Muscle layer of colon (tissue), 2 donors: Measurements from ENCODE around the gene CCL13.
"Not testable (repeated sequence)": the region's sequence is repeated elsewhere in the genome, so short reads cannot be mapped to it uniquely, and the experiment has no call there.

Source experiments
- H3K27ac ChIP-seq: one replicate; pipeline ENCODE4 v1.7.0; 2013; ENCODE audit warnings: low read depth, mild to moderate bottlenecking, low read length, moderate library complexity
- H3K27me3 ChIP-seq, 2 donors: one replicate each; pipeline ENCODE4 v1.7.0; 2013; ENCODE audit warnings: low read length in 2 of 2, mild to moderate bottlenecking in 2 of 2; ENCODE audit not compliant: insufficient read depth in 2 of 2, control insufficient read depth in 1 of 2
- H3K36me3 ChIP-seq: one replicate; pipeline ENCODE4 v1.7.0; 2013; ENCODE audit warnings: mild to moderate bottlenecking, low read length; ENCODE audit not compliant: insufficient read depth
- H3K4me1 ChIP-seq: one replicate; pipeline ENCODE4 v1.7.0; 2013; ENCODE audit warnings: mild to moderate bottlenecking, low read length; ENCODE audit not compliant: insufficient read depth
- H3K4me3 ChIP-seq, 2 donors: one replicate each; pipeline ENCODE4 v1.7.0; 2013; ENCODE audit warnings: low read length in 2 of 2, low read depth in 1 of 2, mild to moderate bottlenecking in 1 of 2, moderate library complexity in 1 of 2
- H3K9ac ChIP-seq: one replicate; pipeline ENCODE4 v1.7.0; 2013; ENCODE audit warnings: low read length
- H3K9me3 ChIP-seq: one replicate; pipeline ENCODE4 v1.7.0; 2013; ENCODE audit warnings: mild to moderate bottlenecking, low read length
- donor health status: abdominal sarcoma.
- donor health status: Adenocarcinoma of cecum.

Gene CCL13

GRCh38 chr17:34356194-34356593 lies at the start of gene CCL13:
Gene CCL13 (plus strand): TSS chr17:34356480. CDS start chr17:34356527, 47 bp downstream.
- H3K27me3 ChIP-seq = no peaks in the 10 kb centered on the region
- H3K36me3 ChIP-seq = no peaks in the 10 kb centered on the region
- no peak within 1 kb of the TSS for H3K4me3 ChIP-seq
- H3K9me3 ChIP-seq = no peaks in the 10 kb centered on the region
- H3K4me1 ChIP-seq = no peaks in the 10 kb centered on the region
- no peak within 1 kb of the TSS for H3K9ac ChIP-seq
- H3K27ac ChIP-seq = no peak within 1 kb of the TSS

DNA sequence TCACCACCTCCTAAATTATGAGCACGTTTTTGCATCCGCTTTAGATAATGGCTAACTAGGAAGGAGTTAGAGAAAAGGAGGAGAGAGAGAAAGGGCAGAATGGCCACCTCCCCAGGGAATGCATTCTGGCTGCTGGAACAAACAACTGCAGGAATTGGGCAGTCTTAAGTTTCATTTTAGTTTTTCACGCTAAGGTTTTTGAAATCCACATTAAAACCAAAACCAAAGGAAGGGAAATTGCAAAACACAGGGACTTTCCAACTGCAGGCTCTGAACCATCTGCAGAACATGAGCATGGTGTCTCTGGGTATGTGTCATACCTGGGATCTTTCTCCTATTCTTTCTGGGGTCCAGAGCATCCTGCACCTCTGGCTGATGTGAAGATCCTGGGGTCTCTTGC lies 49.2 kb upstream of the CCL13 start:
- H3K27ac ChIP-seq = no peak overlapping the region
- H3K4me1 ChIP-seq = no peaks in the 10 kb centered on the region
- no peak overlapping the region for H3K9ac ChIP-seq
- no peak overlapping the region for H3K4me3 ChIP-seq
- H3K36me3 ChIP-seq = no peaks in the 10 kb centered on the region
- H3K27me3 ChIP-seq = no peaks in the 10 kb centered on the region
- H3K9me3 ChIP-seq = no peaks in the 10 kb centered on the region

GRCh38 chr17:34308371-34308770 lies 47.9 kb upstream of the CCL13 start:
- H3K27me3 ChIP-seq = no peaks in the 10 kb centered on the region
- peaks cover 7% of the 10 kb centered on the region for H3K4me1 ChIP-seq
- H3K9ac ChIP-seq = no peak overlapping the region
- no peak overlapping the region for H3K27ac ChIP-seq
- no peaks in the 10 kb centered on the region for H3K36me3 ChIP-seq
- no peak overlapping the region for H3K4me3 ChIP-seq
- H3K9me3 ChIP-seq = no peaks in the 10 kb centered on the region

DNA sequence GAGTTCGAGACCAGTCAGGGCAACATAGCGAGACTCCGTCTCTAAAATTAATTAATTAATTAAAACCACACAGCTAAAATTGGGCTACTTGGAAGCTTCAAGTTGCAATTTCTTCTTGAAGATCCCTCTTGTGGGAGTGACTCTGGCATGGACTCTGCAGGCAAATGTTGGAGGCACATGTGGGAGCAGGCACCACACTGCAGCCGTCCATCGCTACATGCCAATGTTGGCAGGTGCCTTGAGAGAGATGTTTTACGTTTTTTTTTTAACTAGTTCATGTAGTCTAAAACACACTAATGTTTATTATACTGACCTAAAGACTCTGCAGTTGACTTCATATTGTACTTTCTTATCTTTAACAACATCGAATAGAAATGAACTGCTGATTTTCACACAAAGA lies 45.0 kb upstream of the CCL13 start:
- Histone ChIP-seq H3K27ac (no peak overlapping the region), H3K4me1 (peaks cover 7% of the 10 kb centered on the region)

GRCh38 chr17:34312080-34312479 lies 44.2 kb upstream of the CCL13 start:
- no peaks in the 10 kb centered on the region for H3K9me3 ChIP-seq
- H3K4me1 ChIP-seq = peaks cover 7% of the 10 kb centered on the region
- no peaks in the 10 kb centered on the region for H3K36me3 ChIP-seq
- H3K27me3 ChIP-seq = no peaks in the 10 kb centered on the region
- H3K9ac ChIP-seq = no peak overlapping the region
- no peak overlapping the region for H3K4me3 ChIP-seq
- no peak overlapping the region for H3K27ac ChIP-seq

More for the DNA sequence above, 45.0 kb upstream of the CCL13 start:
- Histone ChIP-seq H3K9ac (no peak overlapping the region), H3K4me3 (no peak overlapping the region), H3K9me3 (no peaks in the 10 kb centered on the region), H3K27me3 (no peaks in the 10 kb centered on the region), H3K36me3 (no peaks in the 10 kb centered on the region)

DNA sequence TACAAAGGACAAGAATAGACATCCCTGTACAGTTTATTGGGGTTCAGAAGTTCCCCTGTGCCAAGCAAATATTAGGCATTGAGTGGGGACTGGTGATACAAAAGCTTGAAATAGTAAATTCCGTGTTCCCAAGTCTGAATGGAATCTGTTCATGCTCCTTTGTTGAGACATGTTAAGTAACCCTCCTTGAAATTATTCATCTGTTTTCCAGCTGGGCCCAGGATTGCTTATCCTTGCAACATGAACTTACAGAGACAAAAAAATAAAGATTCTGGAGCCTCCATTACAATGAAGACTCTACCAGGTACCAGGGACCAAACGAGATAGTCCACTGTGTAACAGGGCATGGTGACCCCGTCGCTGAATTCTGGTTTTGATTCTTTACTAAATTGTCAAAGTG lies 43.1 kb upstream of the CCL13 start:
- peaks cover 7% of the 10 kb centered on the region for H3K4me1 ChIP-seq
- no peaks in the 10 kb centered on the region for H3K36me3 ChIP-seq
- H3K4me3 ChIP-seq = no peak overlapping the region
- no peak overlapping the region for H3K9ac ChIP-seq
- H3K27me3 ChIP-seq = no peaks in the 10 kb centered on the region
- no peak overlapping the region for H3K27ac ChIP-seq
- no peaks in the 10 kb centered on the region for H3K9me3 ChIP-seq

- no peaks in the 10 kb centered on the region for H3K9me3 ChIP-seq
- peaks cover 7% of the 10 kb centered on the region for H3K4me1 ChIP-seq
- H3K27ac ChIP-seq = no peak overlapping the region
- no peaks in the 10 kb centered on the region for H3K36me3 ChIP-seq
- no peak overlapping the region for H3K9ac ChIP-seq
- H3K27me3 ChIP-seq = no peaks in the 10 kb centered on the region
- H3K4me3 ChIP-seq = no peak overlapping the region
Observed at GRCh38 chr17:34314279-34314678, 42.0 kb upstream of the CCL13 start.

DNA sequence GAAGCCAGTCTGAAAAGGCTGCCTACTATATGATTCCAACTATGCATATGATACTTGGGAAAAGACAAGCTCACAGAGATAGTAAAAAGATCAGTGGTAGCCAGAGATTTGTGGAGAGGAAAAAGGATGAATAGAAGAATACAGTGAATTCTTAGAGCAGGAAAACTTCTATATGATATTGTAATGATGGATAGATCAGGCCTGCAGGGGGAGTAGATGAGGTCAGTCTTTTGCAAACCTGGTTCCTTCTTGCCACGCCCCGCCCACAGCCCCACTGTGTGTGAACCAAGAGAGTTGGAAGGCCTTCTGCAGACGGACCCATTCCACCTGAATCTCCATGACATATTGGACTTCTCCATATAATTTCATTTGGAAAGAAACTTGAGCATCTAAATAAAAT lies 37.8 kb upstream of the CCL13 start:
- Histone ChIP-seq H3K27ac (no peak overlapping the region), H3K4me3 (no peak overlapping the region), H3K9me3 (no peaks in the 10 kb centered on the region), H3K27me3 (no peaks in the 10 kb centered on the region), H3K9ac (no peak overlapping the region), H3K4me1 (no peaks in the 10 kb centered on the region), H3K36me3 (no peaks in the 10 kb centered on the region)

DNA sequence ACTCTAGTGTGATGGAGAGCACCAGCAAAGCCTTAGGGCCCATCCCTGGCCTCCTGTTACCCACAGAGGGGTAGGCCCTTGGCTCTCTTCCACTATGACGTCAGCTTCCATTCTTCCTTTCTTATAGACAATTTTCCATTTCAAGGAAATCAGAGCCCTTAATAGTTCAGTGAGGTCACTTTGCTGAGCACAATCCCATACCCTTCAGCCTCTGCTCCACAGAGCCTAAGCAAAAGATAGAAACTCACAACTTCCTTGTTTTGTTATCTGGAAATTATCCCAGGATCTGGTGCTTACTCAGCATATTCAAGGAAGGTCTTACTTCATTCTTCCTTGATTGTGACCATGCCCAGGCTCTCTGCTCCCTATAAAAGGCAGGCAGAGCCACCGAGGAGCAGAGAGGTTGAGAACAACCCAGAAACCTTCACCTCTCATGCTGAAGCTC lies 37.2 kb upstream of the CCL13 start, which contains the start of gene CCL8:
Gene CCL8 (plus strand): TSS at position 397 of the 445 bp plus-strand sequence. CDS start 67 bp downstream, outside the sequence.
- no peak within 1 kb of the TSS for H3K27ac ChIP-seq
- no peak within 1 kb of the TSS for H3K4me3 ChIP-seq
- no peak within 1 kb of the TSS for H3K9ac ChIP-seq
- no peaks in the 10 kb centered on the region for H3K9me3 ChIP-seq
- no peaks in the 10 kb centered on the region for H3K4me1 ChIP-seq
- no peaks in the 10 kb centered on the region for H3K27me3 ChIP-seq
- no peaks in the 10 kb centered on the region for H3K36me3 ChIP-seq

GRCh38 chr17:34321964-34322363 lies 34.3 kb upstream of the CCL13 start:
- Histone ChIP-seq H3K27ac (no peak overlapping the region), H3K27me3 (no peaks in the 10 kb centered on the region), H3K4me3 (no peak overlapping the region), H3K4me1 (no peaks in the 10 kb centered on the region), H3K9ac (no peak overlapping the region), H3K36me3 (no peaks in the 10 kb centered on the region), H3K9me3 (no peaks in the 10 kb centered on the region)

DNA sequence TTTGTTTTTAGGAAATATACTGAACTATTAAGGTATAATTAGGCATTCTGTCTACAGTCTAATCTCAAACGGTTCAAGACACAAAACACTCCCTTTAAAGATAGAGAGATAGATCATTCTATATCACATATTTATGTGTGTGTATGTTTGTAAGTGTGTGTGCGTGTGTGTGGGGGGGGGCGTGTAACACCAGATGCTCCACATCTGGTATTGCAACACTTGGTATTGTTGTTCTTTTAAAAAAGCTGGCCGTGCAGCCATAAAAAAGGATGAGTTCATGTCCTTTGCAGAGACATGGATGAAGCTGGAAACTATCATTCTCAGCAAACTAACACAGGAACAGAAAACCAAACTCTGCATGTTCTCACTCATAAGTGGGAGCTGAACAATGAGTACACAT lies 28.7 kb upstream of the CCL13 start:
- not testable (repeated sequence) for H3K27me3 ChIP-seq, H3K36me3 ChIP-seq, H3K9ac ChIP-seq, H3K27ac ChIP-seq, H3K4me3 ChIP-seq, H3K4me1 ChIP-seq, H3K9me3 ChIP-seq

DNA sequence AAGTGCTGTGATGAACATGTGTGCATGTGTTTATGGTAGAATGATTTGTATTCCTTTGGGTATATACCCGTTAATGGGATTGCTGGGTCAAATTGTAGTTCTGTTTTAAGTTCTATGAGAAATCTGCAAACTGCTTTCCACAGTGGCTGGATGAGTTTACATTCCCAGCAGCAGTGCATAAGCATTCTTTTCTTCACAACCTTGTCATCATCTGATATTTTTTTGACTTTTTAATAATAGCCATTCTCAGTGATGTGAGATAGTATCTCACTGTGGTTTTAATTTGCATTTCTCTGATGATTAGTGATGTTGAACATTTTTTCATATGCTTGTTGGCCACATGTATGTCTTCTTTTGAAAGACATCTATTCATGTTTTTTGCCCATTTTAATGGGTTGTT lies 18.6 kb upstream of the CCL13 start:
- H3K9ac ChIP-seq = no peak overlapping the region
- H3K4me1 ChIP-seq = no peaks in the 10 kb centered on the region
- no peaks in the 10 kb centered on the region for H3K9me3 ChIP-seq
- no peaks in the 10 kb centered on the region for H3K27me3 ChIP-seq
- no peak overlapping the region for H3K27ac ChIP-seq
- H3K4me3 ChIP-seq = no peak overlapping the region
- H3K36me3 ChIP-seq = no peaks in the 10 kb centered on the region
